DMS53 treated with DMSO at 0.1 percent for 48 hours (cell line): ENCODE data around the gene ARL17B.
"Not testable (repeated sequence)": the region's sequence is repeated elsewhere in the genome, so short reads cannot be mapped to it uniquely, and the experiment has no call there.

ENCODE experiments used
- DNase-seq: peaks from one replicate; lab custom pipeline; 2025; ENCODE audit not compliant: unreplicated experiment; lab: John Stamatoyannopoulos, UW

Gene ARL17B

GRCh38 chr17:46290906-46291546 is 70.5 kb downstream of the ARL17B start:
- DNase-seq = not testable (repeated sequence)

GRCh38 chr17:46287587-46287986 is 74.0 kb downstream of the ARL17B start:
- not testable (repeated sequence) for DNase-seq

GRCh38 chr17:46286764-46287221 is 74.8 kb downstream of the ARL17B start:
- DNase-seq = peak; percentile 98

- not testable (repeated sequence) for DNase-seq
Observed at GRCh38 chr17:46285500-46285899, 76.1 kb downstream of the ARL17B start.

GRCh38 chr17:46284467-46284866 is 77.1 kb downstream of the ARL17B start:
- not testable (repeated sequence) for DNase-seq

GRCh38 chr17:46282635-46283034 is 78.9 kb downstream of the ARL17B start:
- DNase-seq = not testable (repeated sequence)

- DNase-seq = not testable (repeated sequence)
Observed at GRCh38 chr17:46281336-46281735, 80.2 kb downstream of the ARL17B start.

GRCh38 chr17:46276728-46277479 is 84.7 kb downstream of the ARL17B start:
- peak; percentile 57 for DNase-seq

GRCh38 chr17:46274238-46274637 is 87.3 kb downstream of the ARL17B start:
- no peak for DNase-seq

- DNase-seq = no peak
Observed at GRCh38 chr17:46273541-46274236, 87.9 kb downstream of the ARL17B start.

GRCh38 chr17:46270032-46270431 is 91.5 kb downstream of the ARL17B start:
- DNase-seq = peak; percentile 18

- peak; percentile 93 for DNase-seq
Observed at GRCh38 chr17:46266656-46267544, 94.7 kb downstream of the ARL17B start.

GRCh38 chr17:46266063-46266655 is 95.4 kb downstream of the ARL17B start:
- peak; percentile 20 for DNase-seq

- DNase-seq = no peak
Observed at GRCh38 chr17:46264456-46265198, 96.9 kb downstream of the ARL17B start.

GRCh38 chr17:46262271-46262670 is 99.3 kb downstream of the ARL17B start:
- DNase-seq = no peak

- DNase-seq = peak; percentile 41
Observed at GRCh38 chr17:46259845-46260661, 101.5 kb downstream of the ARL17B start.

- not testable (repeated sequence) for DNase-seq
Observed at GRCh38 chr17:46256369-46256768, 105.2 kb downstream of the ARL17B start.

GRCh38 chr17:46254215-46254614 is 107.4 kb downstream of the ARL17B start:
- DNase-seq = not testable (repeated sequence)

GRCh38 chr17:46253722-46254121 is 107.8 kb downstream of the ARL17B start:
- DNase-seq = peak; percentile 88
